Stimulated activated CD4-positive, alpha-beta T cell treated with anti-CD3 and anti-CD28 coated beads, Interleukin-1b, Interleukin-23, amount 100 ng/mL, for 1 hour (primary cell): Measurements from ENCODE around the gene TMEM183A.

Source experiments
- DNase-seq, 2 donors: peaks; one replicate each; pipeline ENCODE4 v3.0.0-alpha.2; 2020; ENCODE audit warnings: low read depth in 2 of 2

Gene TMEM183A

DNA sequence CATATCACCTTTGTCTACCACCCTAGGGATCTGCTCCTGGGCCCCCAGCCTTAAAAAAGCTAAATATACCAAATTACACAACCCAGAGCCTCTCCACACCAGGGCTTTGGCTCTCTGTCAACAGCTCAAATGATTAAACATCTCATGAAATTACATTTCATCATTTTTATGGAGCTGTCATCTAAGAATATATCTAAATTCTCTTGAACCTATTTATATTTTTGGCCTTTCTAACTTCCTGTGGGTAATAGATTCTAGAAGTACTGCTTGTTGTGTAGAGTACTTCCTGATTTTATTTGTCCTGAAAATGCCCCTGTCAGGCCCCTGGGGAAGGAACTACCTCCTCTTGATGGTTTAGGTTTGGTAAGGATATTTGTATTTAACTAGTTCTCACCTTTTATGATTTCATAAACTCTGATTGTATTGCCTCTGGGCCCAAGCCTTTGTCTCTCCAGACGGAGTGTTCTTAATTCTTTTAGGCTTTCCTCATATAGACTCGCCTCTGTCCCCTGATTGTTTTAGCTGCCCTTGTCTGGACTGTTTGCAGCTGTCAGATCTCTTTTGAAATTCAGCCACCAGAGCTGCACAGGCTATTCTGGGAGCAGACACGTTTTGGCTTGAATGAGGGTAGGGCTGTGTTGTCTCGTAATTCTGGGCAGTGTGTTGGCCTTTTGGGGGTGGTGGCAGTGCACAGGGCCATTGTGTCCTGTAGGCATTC is 62.0 kb downstream of the TMEM183A start:
- no peak for DNase-seq

DNA sequence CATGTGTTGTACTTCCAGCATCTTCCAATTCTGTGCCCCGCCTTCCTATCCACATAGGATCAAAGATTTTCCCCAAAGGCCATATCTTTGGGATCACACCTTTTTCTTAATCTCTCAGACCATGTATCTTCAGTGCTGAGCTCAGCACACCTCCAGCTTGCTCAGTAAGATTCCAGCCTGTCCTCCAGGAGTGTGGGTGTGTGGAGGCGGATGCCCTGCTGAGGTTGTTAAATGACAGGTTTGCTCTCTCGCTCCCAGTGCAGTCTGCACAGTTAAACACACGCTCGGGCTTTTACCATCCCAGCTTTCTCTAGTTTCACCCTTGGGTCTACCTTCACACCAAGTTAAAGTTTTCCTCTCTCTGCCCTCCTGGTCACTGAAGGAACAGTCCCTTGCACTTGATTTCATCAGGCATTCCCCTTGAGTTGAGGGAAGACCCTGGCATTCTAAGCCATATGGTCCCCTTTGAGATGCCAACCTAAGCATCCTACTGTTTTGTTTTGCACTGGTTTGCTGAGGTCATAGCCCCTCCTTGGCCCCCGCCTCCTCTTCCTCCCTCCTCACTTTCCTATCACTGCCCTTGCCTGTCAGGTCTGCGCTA is 64.9 kb downstream of the TMEM183A start:
- DNase-seq, result no peak

DNA sequence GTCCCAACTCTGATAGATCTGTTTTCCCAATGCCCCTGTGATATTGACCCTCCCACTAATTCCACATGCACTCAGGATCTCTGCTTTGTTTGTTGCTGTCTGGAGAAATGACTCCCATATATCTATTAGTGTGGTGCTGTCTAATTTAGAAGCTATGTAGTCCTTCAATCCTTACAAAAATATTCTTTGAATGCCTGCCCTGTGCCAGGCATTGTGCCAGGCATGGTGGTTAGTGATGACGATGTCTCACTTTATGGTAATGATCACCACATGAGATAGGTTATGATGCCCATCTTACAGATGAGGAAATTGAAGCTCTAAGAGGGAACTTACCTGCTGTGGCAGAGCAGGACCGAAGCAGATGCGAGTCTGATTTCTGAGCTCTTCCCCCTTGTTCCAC is 65.7 kb downstream of the TMEM183A start:
- no peak for DNase-seq

DNA sequence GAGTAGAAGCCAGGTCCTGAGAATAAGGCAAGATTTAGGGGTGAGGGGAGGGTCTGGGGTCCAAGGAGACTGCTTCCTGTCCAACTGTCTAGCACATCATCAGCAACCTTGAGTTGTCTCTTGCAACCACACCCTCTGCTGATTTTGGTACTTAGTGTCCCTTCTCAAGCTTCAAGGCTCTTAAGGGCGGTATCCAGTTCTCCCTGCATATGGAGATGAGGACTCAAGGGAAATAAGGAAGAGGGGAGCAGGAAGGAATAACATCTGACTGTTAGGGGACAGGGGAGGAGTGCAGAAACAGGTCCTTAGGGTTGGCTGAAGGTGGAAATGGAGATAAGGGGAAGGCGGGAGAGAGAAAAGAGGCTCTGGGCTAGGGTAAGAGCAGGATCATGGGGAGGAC is 66.3 kb downstream of the TMEM183A start:
- DNase-seq, result no peak
